HG03439 (cell line): ENCODE data around the gene ADAD2.

Experiments
- ATAC-seq: cut with Tn5 transposase; IDR thresholded peaks from one replicate; pipeline ENCODE4 v1.9.1; 2021; ENCODE audit warnings: mild to moderate bottlenecking, moderate library complexity; ENCODE audit not compliant: unreplicated experiment

ADAD2 gene

DNA sequence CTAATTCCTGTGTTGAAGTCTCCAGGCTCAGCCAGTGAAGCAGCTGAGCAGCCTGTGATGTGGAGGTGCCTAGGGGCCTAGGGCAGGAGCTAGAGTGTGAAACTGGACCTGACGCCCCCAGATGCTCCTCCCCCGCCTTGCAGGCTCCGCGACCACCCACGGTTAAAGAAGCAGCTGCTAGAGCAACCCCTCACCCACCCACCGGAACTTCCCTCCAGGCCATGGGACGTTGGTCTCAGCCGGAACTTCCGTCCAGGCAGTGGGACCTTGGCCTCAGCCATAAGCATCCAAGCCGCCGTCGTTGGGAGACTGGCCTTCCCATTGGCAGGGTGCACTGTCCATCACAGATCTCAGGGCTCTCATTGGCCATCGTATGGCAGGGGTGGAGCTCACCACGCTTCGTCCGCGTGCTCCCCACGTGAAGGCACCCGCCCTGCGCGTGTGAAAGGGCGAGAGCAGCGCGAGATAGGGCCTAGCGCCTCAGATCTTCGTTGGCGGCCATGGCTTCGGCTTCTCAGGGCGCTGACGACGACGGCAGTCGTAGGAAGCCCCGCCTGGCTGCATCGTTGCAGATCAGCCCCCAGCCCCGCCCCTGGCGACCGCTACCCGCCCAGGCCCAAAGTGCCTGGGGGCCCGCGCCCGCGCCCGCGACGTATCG lies at the start of gene ADAD2:
Gene ADAD2, plus strand, starts transcription at position 427 of the 658 bp plus-strand sequence. Its CDS starts 74 bp downstream, at position 501.
- no peak for ATAC-seq

DNA sequence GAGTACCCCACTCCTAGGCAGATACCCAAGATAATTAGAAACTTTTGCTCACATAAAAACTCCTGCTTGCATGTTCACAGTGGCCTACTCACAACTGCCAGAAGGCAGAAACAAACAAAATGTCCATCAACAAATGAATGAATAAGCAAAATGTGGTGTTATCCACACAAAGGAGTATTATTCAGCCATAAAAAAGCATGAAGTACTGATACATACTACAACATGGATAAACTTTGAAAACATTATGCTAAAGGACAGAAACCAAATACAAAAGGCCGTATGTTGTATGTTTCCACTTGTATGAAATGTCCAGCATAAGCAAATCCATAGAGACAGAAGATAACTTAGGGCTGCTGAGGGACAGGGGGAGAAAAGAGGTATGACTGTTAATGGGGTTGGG lies 47.9 kb upstream of the ADAD2 start:
- ATAC-seq = no peak

DNA sequence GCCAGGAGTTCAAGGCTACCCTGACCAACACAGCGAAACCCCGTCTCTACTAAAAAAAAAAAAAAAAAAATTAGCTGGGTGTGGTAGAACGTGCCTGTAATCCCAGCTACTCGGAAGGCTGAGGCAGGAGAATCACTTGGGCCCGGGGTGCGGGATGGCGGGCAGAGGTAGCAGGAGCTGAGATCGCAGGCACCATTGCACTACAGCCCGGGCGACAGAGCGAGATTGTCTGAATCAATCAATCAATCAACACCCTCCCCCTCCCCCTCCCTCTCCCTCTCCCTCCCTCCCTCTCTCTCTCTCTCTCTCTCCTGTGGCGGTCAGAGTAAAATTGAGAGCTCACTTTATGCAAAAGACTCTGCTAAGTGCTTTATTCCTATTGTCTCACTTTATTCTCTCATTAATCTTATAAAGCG lies 47.2 kb upstream of the ADAD2 start:
- ATAC-seq = no peak

DNA sequence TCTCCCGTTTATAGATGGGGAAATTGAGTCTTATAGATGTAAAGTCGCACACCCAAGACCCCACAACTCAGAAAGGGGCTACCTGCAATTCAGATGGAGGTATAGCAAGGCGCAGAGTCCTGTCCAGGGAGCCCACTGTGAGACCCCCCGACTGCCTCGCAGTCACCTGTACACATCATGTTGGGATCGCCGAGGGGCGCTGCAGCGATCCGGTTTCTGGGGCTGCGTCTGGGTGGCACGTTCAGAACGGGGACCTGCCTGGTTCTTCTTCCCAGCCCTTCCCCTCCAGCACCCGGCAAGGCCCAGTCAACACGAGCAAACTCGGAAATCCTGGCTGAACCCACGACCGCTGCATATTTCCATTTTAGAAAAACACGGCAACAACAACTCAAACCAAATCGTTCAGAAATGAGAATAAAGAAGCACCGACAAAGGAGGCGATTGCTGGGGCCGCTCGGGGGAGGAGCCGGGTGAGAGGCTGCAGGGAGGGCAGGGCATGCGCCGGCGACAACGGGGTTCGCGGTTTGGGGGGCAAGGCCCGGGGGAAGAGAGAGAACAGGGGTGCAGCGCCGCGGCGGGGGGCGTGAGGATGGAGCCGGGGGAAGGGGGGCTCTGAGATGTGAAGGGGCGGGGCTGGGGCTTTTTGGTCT lies 46.6 kb upstream of the ADAD2 start:
- no peak for ATAC-seq

DNA sequence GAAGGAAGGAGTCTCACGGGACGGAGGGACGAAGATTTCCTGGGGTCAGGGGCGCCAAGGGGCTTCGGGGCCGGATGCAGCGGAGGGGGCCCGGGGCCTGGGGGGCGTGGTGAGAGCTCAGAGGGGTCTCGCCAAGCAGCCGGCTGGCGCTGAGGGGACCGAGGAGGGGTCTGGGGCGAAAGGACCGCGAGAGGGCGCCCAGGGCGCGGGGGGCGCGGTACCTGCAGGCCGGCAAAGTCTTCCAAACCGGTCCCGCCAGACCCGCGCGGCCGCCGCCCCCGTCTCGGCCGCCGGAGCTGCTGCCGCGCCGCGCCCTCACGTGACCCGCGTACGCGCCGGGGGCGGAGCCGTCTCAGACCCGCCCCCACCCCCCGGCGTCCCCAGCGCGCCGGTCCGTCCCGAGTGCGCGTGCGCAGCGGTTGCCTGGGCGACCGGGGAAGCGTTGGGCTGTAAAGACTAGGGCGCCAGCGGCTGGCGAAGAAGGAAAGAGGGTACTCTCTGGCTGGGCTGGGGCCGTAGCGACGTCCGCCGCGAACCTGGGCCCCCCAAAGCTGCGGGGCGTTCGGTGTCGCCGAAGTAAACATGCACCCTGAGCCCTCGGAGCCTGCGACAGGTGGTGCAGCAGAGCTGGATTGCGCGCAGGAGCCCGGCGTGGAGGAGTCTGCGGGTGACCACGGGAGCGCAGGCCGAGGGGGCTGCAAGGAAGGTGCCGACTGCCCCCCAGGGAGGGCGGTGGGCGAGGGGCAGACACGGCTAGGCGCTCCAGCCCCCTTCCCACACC lies 45.9 kb upstream of the ADAD2 start, which contains the start of the genes DNAAF1 and HSDL1:
Gene DNAAF1, plus strand, starts transcription at position 450 of the 781 bp plus-strand sequence. Its CDS starts 133 bp downstream, at position 583.
Gene HSDL1, minus strand, starts transcription at position 319 of the 781 bp plus-strand sequence. CDS start 13,856 bp downstream, outside the sequence.
- ATAC-seq = peak; percentile 76

DNA sequence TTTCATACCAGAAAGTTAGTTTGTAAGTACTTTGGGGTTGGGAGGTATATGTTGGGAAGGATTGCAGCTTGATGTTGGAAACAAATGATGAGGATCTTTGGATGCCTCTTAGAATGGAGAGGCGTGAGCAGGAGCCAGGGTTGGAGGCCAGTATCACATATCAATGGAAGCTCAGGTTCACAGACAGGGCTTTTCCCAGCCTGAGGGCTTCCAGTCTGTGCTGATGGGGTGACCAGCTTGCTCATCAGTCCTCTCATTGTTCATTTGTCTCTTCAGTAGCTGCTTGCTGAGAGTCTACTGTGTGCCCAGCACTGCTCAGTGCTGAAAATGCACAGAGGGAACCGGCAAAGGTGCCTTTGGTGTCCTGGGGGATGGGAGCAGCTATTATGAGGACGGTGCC lies 40.0 kb upstream of the ADAD2 start:
- ATAC-seq = no peak

DNA sequence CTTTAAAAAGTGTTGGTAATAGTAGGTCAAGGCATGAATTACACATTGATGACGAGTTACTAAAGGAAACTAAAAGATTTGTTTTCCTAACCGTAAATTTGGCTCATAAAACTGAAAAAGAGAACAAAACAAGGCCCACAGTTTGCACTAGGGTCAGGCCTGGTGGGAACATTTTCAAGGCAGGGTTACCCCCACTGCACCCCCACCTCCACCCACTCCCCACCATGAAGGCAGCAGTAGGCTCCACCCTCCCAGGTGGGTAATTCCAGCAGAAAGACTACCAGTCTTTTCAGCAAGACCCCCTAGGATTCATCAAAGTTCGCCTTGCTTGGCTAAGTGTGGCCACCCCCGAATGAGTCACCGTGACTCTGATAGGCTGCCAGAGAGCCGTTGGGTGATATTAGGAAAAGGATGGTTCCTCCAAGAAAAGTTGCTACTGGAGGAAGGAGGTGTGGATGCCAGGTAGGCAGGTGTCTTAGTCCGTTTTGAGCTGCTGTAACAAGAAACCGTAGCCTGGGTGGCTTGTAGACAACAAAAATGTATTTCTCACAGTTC lies 37.2 kb upstream of the ADAD2 start:
- ATAC-seq = no peak

DNA sequence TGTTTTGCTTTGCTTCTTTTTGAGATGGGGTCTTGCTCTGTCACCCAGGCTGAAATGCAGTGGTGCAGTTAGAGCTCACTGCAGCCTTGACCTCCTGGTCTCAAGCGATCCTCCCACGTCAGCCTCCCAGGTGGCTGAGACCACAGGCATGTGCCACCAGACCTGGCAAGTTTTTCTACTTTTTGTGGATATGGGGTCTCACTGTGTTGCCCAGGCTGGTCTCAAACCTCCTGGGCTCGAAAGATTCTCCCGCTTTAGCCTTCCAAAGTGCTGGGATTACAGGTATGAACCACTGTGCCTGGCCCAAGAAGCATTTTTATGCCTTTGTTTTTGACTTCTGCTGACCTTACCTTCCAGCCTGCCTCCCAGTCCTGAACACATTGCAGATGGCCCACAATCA lies 35.7 kb upstream of the ADAD2 start:
- ATAC-seq = no peak

DNA sequence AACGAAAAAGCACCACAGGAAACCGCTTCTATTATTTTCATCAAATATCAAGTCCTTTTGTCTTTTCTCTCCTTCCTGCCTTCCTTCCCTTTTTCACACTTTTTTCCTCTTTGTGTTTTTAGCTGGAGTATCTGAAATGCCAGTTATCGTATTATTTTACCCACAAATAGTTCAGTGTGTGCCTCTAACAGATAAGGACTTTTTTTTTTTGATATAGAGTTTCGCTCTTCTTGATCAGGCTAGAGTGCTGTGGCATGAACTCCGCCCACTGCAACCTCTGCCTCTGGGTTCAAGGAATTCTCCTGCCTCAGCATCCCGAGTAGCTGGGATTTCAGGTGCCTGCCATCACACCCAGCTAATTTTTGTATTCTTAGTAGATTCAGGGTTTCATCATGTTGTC lies 35.2 kb upstream of the ADAD2 start:
- no peak for ATAC-seq

DNA sequence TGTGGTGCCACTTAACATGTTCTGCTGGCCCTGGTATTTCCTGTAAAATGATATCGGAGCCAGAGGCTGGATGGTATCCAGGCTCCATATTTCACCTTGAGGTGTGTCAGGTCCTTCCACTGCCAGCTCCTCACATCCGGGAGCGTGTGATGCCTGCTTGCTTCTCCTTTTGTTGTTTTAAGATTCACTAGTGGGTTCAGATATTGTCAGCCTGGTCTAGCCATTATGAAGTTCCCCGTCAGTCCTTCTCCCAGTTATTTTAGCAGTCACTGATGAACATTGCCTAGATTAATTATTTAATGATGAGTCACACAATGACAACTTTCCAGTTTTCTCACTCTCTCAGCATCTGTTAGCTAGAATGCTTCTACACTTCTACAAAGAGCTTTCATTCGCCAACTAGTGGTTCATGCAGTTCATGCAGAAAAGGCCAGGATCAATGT lies 34.6 kb upstream of the ADAD2 start:
- ATAC-seq = no peak

DNA sequence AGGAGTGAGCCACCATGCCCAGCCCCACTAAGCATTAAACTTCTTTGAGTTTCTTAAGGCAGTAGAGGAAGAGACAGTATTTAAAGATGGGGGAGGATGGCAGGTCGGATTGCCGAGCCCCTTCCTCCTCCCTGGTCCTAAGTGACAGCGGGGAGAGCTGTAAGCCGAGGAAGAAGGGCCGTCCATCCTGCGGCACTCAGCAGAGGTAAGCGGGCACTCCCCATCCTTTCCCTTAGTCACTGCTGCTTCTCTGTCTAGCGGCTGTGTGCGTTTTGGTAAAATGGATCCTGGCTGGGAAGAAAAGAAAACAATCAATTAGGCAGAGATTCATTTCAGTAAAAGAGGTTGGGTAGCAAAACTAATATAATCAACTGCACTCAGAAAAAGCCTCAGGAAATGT lies 31.9 kb upstream of the ADAD2 start:
- no peak for ATAC-seq

DNA sequence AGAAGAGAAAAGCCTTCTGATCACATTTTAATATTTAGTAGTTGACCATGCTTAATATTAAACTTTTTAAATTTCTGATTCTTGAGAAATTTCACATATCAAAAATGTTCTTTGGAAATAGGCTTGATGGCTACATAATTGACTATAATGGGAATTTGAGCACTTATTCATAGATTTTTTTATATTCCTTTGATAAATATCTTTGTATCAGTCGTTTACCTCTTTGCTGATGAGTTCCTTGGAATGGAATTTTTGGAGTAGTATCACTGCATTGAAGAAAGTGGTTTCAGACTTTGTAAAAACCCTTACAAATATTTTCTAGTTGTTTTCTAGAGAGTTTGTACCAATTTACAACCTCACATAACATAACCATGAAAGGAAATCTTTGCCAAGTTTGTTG lies 31.2 kb upstream of the ADAD2 start:
- no peak for ATAC-seq

DNA sequence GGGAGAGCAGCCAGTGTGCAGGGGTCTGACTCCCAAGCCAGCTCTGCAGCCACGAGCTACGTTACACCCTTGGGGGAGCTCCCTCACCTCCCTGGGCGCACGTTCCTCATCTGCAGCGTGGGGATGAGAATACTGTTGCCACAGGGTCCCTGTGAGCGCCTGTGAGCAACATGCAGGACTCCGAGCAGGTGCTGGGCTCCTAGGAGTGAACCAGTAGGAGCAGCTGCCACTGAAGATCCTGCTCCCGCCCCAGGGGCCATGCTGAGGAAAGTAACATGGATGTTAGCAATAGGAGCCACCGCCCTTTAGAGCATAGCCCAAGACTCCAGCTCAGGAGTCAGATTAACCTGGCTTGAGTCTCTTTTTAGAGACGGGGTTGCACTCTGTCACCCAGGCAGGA lies 29.9 kb upstream of the ADAD2 start:
- ATAC-seq = no peak

DNA sequence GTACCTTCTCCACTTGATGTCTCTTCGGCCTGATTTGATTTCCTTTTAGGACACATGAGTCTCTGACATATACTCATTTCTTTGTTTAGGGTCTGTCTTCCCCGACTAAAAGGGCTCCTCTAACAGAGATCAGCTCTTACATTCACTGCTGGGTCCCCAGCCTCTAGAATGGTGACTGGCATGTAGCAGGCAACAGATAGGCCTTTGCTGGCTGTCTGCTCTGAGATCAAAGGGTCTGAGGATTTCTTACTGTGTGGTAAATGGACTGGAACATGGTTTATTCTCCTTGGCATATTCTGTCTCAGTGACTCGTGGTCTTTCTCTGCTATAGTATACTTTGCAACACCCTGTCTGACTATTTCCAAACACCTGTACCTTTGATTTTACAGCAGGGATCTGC lies 29.2 kb upstream of the ADAD2 start:
- ATAC-seq = no peak

DNA sequence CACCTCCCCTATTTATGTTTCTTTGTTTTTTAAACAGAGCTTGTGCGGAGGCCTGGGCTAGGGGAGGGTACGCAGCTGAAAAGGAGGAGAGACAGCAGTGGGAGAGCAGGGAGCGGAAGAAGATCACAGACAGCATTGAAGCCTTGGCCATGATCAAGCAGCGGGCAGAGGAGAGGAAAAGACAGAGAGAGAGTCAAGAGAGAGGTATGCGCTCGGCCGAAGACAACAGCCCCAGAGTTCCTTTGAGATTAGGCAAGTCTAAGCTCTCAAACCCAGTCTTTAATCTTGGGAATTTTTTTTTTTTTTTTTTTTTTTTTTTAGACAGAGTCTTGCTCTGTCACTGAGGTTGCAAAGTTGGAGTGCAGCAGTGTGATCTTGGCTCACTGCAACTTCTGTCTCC lies 25.2 kb upstream of the ADAD2 start:
- no peak for ATAC-seq

DNA sequence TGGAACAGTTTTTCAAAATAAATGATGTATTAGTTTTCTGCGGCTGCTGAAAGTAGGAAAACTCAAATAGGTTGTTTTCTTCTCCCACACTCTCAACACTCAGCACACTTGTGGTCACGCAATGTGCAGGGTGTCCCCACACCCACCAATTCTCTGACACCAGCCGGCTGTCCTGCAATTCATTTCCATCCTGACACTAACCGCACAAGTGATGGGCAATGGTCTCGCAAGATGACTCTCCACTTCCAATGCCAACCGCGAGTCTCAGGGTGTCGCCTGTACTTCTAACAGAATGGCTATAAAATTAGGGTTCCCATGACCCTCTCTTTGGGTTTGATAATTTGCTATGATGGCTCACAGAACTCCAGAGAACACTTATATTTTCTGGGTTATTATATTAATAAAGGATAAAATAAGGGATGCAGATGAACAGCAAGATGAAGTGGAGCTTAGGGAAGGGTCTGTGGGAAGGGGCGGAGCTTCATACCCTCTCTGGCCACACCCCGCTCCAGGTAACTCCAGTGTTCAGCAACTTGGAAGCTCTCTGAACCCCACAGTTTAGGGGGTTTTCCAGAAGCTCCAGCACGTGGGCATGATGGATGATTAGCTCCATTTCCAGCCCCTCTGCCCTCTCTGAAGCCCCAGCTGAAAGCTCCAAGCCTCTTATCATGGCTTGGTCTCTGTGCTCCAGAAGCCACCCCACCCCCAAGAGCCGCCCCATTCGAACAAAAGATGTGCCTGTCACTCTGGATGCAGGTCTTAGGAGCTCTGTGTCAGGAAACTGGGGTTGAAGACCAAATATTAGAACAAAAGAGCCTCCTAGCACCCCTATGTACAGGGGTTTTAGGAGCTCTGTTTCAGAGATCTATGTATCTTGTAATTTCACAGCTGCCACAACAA lies 23.9 kb upstream of the ADAD2 start:
- ATAC-seq = no peak

DNA sequence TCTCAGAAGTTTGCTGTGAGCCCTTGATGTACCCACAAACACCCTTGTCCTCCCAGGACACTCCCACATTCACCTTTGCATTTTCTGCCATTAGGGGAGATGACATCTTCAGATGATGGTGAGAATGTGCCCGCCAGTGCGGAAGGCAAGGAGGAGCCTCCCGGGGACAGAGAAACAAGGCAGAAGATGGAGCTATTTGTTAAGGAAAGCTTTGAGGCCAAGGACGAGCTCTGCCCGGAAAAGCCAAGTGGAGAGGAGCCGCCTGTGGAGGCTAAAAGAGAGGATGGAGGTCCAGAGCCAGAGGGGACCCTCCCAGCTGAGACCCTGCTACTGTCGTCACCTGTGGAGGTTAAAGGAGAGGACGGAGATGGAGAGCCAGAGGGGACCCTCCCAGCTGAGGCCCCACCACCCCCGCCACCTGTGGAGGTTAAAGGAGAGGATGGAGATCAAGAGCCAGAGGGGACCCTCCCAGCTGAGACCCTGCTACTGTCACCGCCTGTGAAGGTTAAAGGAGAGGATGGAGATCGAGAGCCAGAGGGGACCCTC lies 21.1 kb upstream of the ADAD2 start:
- ATAC-seq = no peak

DNA sequence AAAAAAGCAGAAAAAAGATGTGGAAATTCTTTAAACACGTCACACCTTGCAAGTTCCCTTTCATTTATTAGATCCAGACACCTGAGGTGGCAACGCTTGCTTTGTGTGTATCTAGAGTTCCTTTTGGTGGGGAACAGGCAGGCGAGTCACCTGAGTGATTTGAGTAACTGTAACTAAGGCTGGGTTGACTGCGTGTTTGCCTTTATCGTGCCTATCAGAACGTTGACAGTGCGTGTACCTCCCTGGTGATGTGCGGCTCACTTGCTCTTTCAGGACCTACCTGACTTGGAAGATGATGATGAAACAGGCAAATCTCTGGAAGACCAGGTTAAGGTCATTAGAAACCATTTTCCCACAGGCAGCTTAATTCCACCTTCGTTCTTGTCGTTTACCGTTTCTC lies 16.6 kb upstream of the ADAD2 start:
- ATAC-seq = no peak

DNA sequence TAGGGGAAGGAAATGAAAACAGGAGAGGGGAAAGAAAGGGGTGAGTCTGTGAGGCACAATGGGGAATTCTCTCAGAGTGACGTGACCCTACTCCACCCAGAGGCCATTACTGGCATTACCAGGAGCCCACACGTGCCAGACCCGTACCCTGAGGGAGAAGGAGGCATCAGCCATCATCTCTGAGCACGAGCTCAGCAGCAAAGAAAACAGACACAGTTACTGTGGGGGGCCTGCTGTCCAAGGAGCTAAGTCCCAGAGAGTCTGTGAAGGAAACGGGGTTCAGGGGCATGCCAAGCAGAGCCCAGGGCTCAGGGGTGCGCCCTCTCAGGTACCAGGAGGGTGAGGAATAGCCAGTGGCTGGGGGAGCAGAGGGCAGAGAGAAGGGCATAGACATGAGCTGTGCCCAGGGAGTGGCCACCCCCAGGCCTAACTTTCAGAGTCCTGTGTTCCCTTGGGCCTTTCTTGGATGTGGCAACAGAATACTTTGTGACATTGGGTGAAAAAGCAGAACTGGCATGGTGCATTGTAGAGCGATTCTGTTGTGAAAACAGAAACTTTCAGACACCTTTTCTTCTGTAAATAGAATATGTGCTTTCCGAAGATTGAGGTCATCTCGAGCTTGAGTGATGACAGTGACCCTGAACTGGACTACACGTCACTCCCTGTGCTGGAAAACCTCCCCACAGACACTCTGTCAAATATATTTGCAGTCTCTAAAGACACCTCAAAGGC lies 15.4 kb upstream of the ADAD2 start:
- peak; percentile 71 for ATAC-seq
